NCI-H748 (cell line): Measurements from ENCODE around the gene RCAN2.

Experiments used
- DNase-seq: peaks from one replicate; lab custom pipeline; 2025; ENCODE audit not compliant: unreplicated experiment; lab: John Stamatoyannopoulos, UW

Gene RCAN2

DNA sequence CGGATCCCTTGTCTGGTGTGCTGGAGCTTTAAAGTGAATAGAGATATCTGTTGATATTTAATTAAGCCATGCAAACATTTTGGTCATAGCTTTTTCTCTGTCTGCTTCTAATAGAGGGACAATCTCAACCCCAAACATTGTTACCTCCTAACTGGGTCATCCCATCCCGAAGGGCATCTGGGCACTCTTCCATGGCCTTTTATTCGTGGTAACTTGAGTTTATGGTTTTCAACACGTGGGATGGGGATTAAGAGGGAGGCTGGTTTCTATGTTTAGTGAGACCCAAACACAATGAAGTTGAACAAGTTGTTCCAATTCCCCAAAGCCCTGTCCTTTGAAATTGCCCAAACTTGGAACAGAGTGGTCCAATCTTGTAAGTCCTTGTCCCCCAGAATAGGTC lies 319.1 kb downstream of the RCAN2 start:
- no peak for DNase-seq
